Activated naive CD8-positive, alpha-beta T cell (primary cell): ENCODE data around the gene FOXN3.
A peak's percentile ranks its signal among the peaks of the same experiment; 100 is the strongest.

Experiments
- H3K27ac Mint-ChIP-seq: one replicate; pipeline ENCODE4 v1.8.0; 2021; ENCODE audit warnings: mixed read lengths
- H3K27me3 Mint-ChIP-seq: one replicate; pipeline ENCODE4 v1.8.0; 2021; ENCODE audit warnings: mixed read lengths
- H3K36me3 Mint-ChIP-seq: one replicate; pipeline ENCODE4 v1.8.0; 2021; ENCODE audit warnings: mixed read lengths
- H3K4me1 Mint-ChIP-seq: one replicate; pipeline ENCODE4 v1.8.0; 2021; ENCODE audit warnings: low read depth, mixed read lengths
- H3K4me3 Mint-ChIP-seq: one replicate; pipeline ENCODE4 v1.8.0; 2021; ENCODE audit warnings: mild to moderate bottlenecking, mixed read lengths
- H3K9me3 Mint-ChIP-seq: one replicate; pipeline ENCODE4 v1.8.0; 2021; ENCODE audit warnings: low read depth, mixed read lengths

Gene FOXN3

GRCh38 chr14:89314274-89314673 is 102.8 kb downstream of the FOXN3 start:
- Mint-ChIP-seq H3K27ac (peak overlapping the region; percentile 29), H3K4me3 (no peak overlapping the region), H3K9me3 (peaks cover 5% of the 10 kb centered on the region), H3K36me3 (peaks cover 22% of the 10 kb centered on the region), H3K4me1 (peaks cover 40% of the 10 kb centered on the region), H3K27me3 (no peaks in the 10 kb centered on the region)

GRCh38 chr14:89312932-89313331 is 104.1 kb downstream of the FOXN3 start:
- H3K27me3 Mint-ChIP-seq, result no peaks in the 10 kb centered on the region
- no peak overlapping the region for H3K4me3 Mint-ChIP-seq
- H3K36me3 Mint-ChIP-seq, result peaks cover 16% of the 10 kb centered on the region
- peaks cover 5% of the 10 kb centered on the region for H3K9me3 Mint-ChIP-seq
- H3K27ac Mint-ChIP-seq, result no peak overlapping the region
- peaks cover 36% of the 10 kb centered on the region for H3K4me1 Mint-ChIP-seq

- H3K4me3 Mint-ChIP-seq, result no peak overlapping the region
- H3K27me3 Mint-ChIP-seq, result no peaks in the 10 kb centered on the region
- H3K4me1 Mint-ChIP-seq, result peaks cover 40% of the 10 kb centered on the region
- peaks cover 12% of the 10 kb centered on the region for H3K36me3 Mint-ChIP-seq
- peaks cover 4% of the 10 kb centered on the region for H3K9me3 Mint-ChIP-seq
- H3K27ac Mint-ChIP-seq, result no peak overlapping the region
Observed at GRCh38 chr14:89310211-89310610, 106.8 kb downstream of the FOXN3 start.

DNA sequence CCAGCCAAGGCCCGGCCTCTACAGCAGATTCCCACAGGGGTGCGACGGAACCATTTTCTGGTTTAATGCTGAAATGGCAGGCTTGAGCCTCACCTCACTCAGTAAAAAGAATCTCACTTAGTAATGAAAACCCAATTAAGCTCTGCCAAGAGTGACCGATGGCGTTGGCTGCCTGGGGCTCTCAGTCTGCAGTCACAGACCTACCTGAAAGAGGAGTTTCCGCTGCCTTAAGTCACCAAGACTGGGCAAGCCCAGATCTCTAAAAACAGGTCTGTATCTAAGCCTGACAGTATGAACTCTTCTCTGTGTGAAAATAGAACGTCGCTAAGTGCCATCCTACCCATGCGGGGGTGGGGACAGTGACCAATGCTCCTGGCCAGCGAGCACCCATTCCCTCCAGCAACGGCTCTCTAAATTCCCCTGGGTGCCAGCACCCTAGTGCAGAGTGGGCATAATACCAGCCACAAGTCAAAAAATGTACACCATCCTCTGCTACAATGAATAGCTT is 107.3 kb downstream of the FOXN3 start:
- H3K9me3 Mint-ChIP-seq, result no peaks in the 10 kb centered on the region
- peaks cover 7% of the 10 kb centered on the region for H3K36me3 Mint-ChIP-seq
- peaks cover 41% of the 10 kb centered on the region for H3K4me1 Mint-ChIP-seq
- no peak overlapping the region for H3K27ac Mint-ChIP-seq
- H3K4me3 Mint-ChIP-seq, result no peak overlapping the region
- no peaks in the 10 kb centered on the region for H3K27me3 Mint-ChIP-seq

DNA sequence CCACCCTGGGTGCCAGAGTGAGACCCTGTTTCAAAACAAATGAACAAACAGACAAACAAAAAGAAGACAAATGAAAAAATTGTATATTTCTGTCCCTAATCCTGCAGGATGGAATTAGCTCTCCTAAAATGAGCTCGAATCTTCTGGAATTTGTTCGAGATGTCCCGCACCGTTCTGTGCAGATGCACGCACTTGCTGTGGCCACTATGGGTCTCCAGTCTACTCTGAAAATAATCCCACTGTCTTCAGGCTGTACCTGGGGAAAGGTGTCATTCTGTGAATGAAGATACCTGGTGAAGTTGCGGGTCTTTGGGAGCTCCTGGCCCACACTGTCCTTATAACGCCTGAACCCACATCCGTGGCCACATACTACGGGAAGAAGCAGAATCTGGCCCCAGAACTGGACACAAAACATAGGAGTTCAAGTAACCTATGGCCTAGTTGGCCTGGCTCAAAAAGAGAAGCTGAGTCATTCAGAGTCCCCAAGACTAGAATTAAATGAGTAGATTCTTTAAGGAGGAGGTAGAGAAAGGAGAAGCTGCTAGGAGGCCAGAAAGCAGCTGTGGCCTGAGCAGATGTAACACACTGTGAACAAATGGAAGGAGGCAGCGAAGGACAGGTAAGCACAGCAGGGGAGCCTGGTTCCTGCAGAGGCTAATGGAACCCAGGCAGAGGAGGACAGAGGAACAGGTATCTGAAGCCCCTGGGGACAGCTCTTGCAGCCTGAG is 108.6 kb downstream of the FOXN3 start:
- H3K4me3 Mint-ChIP-seq, result no peak overlapping the region
- peaks cover 2% of the 10 kb centered on the region for H3K36me3 Mint-ChIP-seq
- H3K27ac Mint-ChIP-seq, result peak overlapping the region; percentile 82
- H3K4me1 Mint-ChIP-seq, result peaks cover 47% of the 10 kb centered on the region
- no peaks in the 10 kb centered on the region for H3K27me3 Mint-ChIP-seq
- H3K9me3 Mint-ChIP-seq, result no peaks in the 10 kb centered on the region

- Mint-ChIP-seq H3K36me3 (peaks cover 4% of the 10 kb centered on the region), H3K4me1 (peaks cover 56% of the 10 kb centered on the region), H3K27ac (peak overlapping the region; percentile 5), H3K9me3 (no peaks in the 10 kb centered on the region), H3K27me3 (no peaks in the 10 kb centered on the region), H3K4me3 (no peak overlapping the region)
Observed at GRCh38 chr14:89307409-89307808, 109.6 kb downstream of the FOXN3 start.

DNA sequence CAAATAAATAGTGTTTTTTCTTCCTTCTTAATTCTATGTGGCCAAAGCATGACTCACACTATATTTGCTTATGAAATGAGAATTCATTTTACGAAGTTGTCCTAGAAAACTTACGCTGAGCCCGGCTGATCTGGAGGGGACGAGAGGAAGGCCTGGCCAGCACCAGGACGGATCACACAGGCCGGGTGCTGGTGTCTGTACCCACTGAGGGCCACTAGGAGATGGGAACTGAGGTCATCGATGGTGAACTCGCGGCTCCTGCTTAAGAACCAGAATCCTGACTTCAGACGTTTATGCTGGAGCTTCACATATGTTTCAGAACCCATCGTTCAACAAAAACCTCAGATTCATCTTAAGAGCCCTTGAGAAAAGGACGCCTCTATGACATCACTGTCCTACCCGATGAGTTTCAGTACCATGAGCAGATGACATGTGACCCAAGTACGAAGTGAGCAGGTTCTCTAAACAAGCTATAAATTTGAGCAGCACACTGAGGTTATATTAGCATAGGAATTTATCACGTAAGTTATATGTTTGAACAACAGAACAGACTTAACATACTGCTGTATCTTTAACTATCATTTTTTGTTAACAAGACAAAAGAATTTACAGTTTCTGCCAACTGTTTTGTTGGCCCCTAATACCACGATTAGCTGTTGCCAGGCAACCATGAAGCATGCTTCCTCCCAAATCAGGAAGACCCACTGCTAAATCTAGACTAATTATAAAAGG is 111.9 kb downstream of the FOXN3 start:
- H3K4me1 Mint-ChIP-seq, result peaks cover 67% of the 10 kb centered on the region
- H3K27me3 Mint-ChIP-seq, result no peaks in the 10 kb centered on the region

GRCh38 chr14:89304561-89304960 is 112.5 kb downstream of the FOXN3 start:
- peaks cover 14% of the 10 kb centered on the region for H3K36me3 Mint-ChIP-seq
- H3K27me3 Mint-ChIP-seq, result no peaks in the 10 kb centered on the region
- peak overlapping the region; percentile 95 for H3K27ac Mint-ChIP-seq
- peaks cover 66% of the 10 kb centered on the region for H3K4me1 Mint-ChIP-seq
- peak overlapping the region; percentile 76 for H3K4me3 Mint-ChIP-seq
- no peaks in the 10 kb centered on the region for H3K9me3 Mint-ChIP-seq

More for the DNA sequence above, 111.9 kb downstream of the FOXN3 start:
- peak overlapping the region; percentile 4 for H3K4me3 Mint-ChIP-seq
- no peaks in the 10 kb centered on the region for H3K9me3 Mint-ChIP-seq
- H3K27ac Mint-ChIP-seq, result peak overlapping the region; percentile 64
- peaks cover 9% of the 10 kb centered on the region for H3K36me3 Mint-ChIP-seq

DNA sequence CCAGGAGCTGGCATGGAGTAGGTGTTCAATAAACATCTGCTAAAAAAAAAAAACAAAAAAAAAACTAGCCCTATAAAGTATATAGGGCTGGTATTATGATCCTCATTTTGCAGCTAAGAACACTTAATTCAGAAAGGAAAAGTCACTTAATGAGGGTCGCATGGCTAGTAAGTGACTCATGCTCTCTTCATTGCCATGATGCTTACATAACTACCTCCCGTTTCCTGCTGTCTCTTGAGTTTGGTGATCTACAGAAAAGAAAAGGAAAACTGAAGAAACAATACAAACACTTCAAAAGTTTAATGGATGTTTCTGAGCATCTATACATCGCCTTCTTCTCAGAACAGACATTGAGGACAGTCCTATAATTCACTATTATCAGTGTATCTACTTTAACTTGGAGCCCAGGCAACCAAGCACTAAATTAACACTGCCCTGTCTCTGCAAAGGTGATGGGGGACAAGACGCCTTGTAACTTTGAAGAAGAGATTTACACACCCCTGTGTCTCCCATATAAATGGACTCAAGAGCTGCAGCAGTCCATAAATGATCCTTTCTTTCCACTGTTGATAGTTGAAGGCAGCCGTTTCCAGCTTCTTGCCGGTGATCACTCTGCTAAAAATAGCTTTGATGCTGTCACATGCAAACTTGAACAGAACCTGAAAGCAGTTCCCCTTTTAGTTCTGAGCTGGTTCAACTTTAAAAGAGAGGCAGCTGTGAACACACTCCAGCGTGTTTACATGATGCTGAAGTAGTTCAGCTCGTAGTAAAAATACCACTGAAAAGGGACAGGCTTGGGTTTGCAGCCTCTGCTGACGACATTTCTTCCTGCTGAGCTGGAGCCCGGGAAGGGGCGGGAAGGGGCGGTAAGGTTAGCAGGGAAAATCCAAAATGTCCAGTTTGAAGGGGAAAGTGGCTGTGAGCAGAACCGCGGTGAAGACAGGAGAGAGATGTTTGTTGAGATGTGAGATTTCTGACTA is 113.3 kb downstream of the FOXN3 start:
- H3K4me1 Mint-ChIP-seq, result peaks cover 73% of the 10 kb centered on the region

DNA sequence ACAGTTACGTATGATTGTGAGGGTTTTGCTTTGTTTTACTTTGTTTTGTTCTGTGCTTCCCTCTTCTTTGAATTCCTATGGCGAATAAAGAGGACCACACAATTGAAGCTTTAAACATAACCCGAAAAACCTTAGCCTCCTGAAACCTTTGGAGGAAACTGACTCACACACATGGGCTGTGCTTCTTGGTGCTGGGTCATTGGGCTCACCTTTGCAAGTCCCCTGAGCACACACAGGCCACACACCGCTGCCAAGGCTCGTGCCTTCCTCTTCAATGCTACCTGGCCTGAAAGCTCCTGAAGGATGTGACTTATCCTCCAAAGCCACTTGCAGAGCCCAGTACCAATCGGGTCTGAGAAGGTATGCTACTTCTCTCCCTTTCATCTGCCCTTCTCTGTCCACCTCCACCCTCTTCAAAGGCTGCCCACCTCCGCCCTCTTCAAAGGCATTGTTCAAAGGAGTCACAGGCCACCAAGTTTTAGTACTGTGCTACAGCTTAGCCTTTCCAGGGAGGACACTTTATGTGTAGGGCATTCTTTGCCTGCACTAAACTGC is 114.6 kb downstream of the FOXN3 start:
- Mint-ChIP-seq H3K27me3 (no peaks in the 10 kb centered on the region), H3K4me1 (peaks cover 73% of the 10 kb centered on the region), H3K4me3 (no peak overlapping the region), H3K36me3 (peaks cover 18% of the 10 kb centered on the region), H3K27ac (peak overlapping the region; percentile 95), H3K9me3 (no peaks in the 10 kb centered on the region)

More for the DNA sequence above, 113.3 kb downstream of the FOXN3 start:
- Mint-ChIP-seq H3K4me3 (peak overlapping the region; percentile 76), H3K9me3 (no peaks in the 10 kb centered on the region), H3K27me3 (no peaks in the 10 kb centered on the region), H3K36me3 (peaks cover 14% of the 10 kb centered on the region), H3K27ac (peak overlapping the region; percentile 95)

DNA sequence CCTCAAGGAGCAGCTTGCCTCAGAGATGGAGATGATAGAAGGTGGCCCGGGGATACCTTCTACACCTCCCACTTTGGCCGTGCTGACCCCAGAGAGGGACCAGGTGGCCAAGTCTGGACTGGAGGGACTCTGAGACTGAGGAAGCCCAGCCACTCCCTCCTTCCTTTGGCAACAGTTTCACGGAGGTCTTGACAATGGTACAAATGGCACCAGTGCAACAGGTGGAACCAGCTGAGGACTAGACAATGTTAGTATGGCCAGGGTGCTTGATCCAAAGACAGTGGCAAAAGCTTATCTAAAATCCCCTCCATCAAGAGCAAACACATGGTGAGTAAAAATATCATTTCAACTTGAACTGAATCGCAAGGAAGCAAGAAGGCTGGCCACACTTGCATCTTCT is 117.4 kb downstream of the FOXN3 start:
- H3K4me3 Mint-ChIP-seq, result no peak overlapping the region
- H3K27ac Mint-ChIP-seq, result peak overlapping the region; percentile 54
- H3K9me3 Mint-ChIP-seq, result no peaks in the 10 kb centered on the region
- H3K36me3 Mint-ChIP-seq, result peaks cover 18% of the 10 kb centered on the region
- peaks cover 60% of the 10 kb centered on the region for H3K4me1 Mint-ChIP-seq
- no peaks in the 10 kb centered on the region for H3K27me3 Mint-ChIP-seq

DNA sequence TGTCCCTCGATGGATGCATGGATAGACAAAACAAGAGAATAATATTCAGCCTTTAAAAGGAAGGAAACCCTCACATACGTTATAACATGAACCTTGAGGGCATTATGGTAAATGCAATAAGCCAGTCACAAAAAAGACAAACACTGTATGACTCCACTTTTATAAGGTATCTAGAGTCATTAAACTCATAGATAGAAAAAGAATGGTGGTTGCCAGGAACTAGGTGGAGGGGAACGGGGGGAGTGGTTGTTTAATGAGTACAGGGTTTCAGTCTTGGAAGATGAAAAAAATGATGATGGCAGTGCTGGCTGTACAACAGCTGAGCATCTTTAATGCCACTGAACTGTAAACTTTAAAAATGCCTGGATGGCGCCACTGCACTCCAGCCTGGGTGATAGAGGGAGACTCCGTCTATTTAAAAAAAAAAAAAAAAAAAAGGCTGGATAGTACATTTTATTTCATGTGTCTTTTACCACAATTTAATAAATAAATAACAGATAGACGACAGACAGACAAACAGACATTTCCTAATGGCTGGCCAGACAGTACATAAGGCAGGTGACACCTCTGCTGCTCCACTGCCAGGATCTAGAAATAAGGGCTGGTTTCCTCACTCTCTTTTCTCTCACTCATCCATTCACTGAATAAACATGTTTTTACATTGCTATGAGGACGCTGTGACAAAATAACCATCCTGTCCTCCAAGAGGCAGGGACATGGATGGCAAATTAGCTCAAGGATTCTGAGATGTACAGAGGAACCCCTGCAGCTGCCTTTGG is 118.8 kb downstream of the FOXN3 start:
- peaks cover 18% of the 10 kb centered on the region for H3K36me3 Mint-ChIP-seq
- no peaks in the 10 kb centered on the region for H3K9me3 Mint-ChIP-seq
- H3K27me3 Mint-ChIP-seq, result no peaks in the 10 kb centered on the region
- H3K27ac Mint-ChIP-seq, result no peak overlapping the region
- no peak overlapping the region for H3K4me3 Mint-ChIP-seq
- H3K4me1 Mint-ChIP-seq, result peaks cover 58% of the 10 kb centered on the region

GRCh38 chr14:89296281-89296745 is 120.7 kb downstream of the FOXN3 start:
- Mint-ChIP-seq H3K4me3 (no peak overlapping the region), H3K9me3 (no peaks in the 10 kb centered on the region), H3K27ac (no peak overlapping the region), H3K36me3 (peaks cover 12% of the 10 kb centered on the region), H3K4me1 (peaks cover 57% of the 10 kb centered on the region), H3K27me3 (no peaks in the 10 kb centered on the region)
